T-helper 1 cell treated with Interleukin-12 subunit alpha and Interleukin-12 subunit beta and Interleukin-4 antibody, amounts not matched to agents 30 μg/mL and 1 μg/mL, for 36 hours (primary cell): ENCODE data around the gene RICTOR.
"Not testable (repeated sequence)": the region's sequence is repeated elsewhere in the genome, so short reads cannot be mapped to it uniquely, and the experiment has no call there.

Source experiments
- H3K27ac Mint-ChIP-seq: one replicate; pipeline ENCODE4 v1.8.0; 2021; ENCODE audit warnings: mild to moderate bottlenecking, mixed read lengths
- H3K27me3 Mint-ChIP-seq: one replicate; pipeline ENCODE4 v1.8.0; 2021; ENCODE audit warnings: low read depth, mixed read lengths
- H3K36me3 Mint-ChIP-seq: one replicate; pipeline ENCODE4 v1.8.0; 2021; ENCODE audit warnings: low read depth, mixed read lengths
- H3K4me1 Mint-ChIP-seq: one replicate; pipeline ENCODE4 v1.8.0; 2021; ENCODE audit warnings: low read depth, mixed read lengths
- H3K4me3 Mint-ChIP-seq: one replicate; pipeline ENCODE4 v1.8.0; 2021; ENCODE audit warnings: mild to moderate bottlenecking, moderate library complexity, mixed read lengths
- H3K9me3 Mint-ChIP-seq: one replicate; pipeline ENCODE4 v1.8.0; 2021; ENCODE audit warnings: mixed read lengths

The RICTOR gene

GRCh38 chr5:38989974-38990719 lies 84.1 kb downstream of the RICTOR start:
- not testable (repeated sequence) for H3K27me3 Mint-ChIP-seq, H3K4me1 Mint-ChIP-seq, H3K4me3 Mint-ChIP-seq, H3K27ac Mint-ChIP-seq
- Mint-ChIP-seq H3K36me3 (peaks cover 61% of the 10 kb centered on the region), H3K9me3 (peaks cover 31% of the 10 kb centered on the region)

- no peaks in the 10 kb centered on the region for H3K27me3 Mint-ChIP-seq
- peaks cover 2% of the 10 kb centered on the region for H3K4me1 Mint-ChIP-seq
- peaks cover 47% of the 10 kb centered on the region for H3K36me3 Mint-ChIP-seq
- no peak overlapping the region for H3K27ac Mint-ChIP-seq
- no peak overlapping the region for H3K4me3 Mint-ChIP-seq
- H3K9me3 Mint-ChIP-seq: peaks cover 31% of the 10 kb centered on the region
Measured at GRCh38 chr5:38985909-38986452, 88.2 kb downstream of the RICTOR start.

GRCh38 chr5:38979535-38979934 lies 94.7 kb downstream of the RICTOR start:
- Mint-ChIP-seq H3K9me3 (no peaks in the 10 kb centered on the region), H3K4me3 (no peak overlapping the region), H3K36me3 (peaks cover 27% of the 10 kb centered on the region), H3K27me3 (no peaks in the 10 kb centered on the region), H3K27ac (no peak overlapping the region), H3K4me1 (no peaks in the 10 kb centered on the region)

- no peak overlapping the region for H3K4me3 Mint-ChIP-seq
- no peak overlapping the region for H3K27ac Mint-ChIP-seq
- H3K9me3 Mint-ChIP-seq: no peaks in the 10 kb centered on the region
- peaks cover 28% of the 10 kb centered on the region for H3K36me3 Mint-ChIP-seq
- no peaks in the 10 kb centered on the region for H3K4me1 Mint-ChIP-seq
- H3K27me3 Mint-ChIP-seq: no peaks in the 10 kb centered on the region
Measured at GRCh38 chr5:38978036-38978435, 96.2 kb downstream of the RICTOR start.

- no peak overlapping the region for H3K4me3 Mint-ChIP-seq
- no peaks in the 10 kb centered on the region for H3K4me1 Mint-ChIP-seq
- H3K27me3 Mint-ChIP-seq: no peaks in the 10 kb centered on the region
- H3K36me3 Mint-ChIP-seq: peaks cover 9% of the 10 kb centered on the region
- H3K9me3 Mint-ChIP-seq: no peaks in the 10 kb centered on the region
- H3K27ac Mint-ChIP-seq: no peak overlapping the region
Measured at GRCh38 chr5:38968665-38969064, 105.5 kb downstream of the RICTOR start.

GRCh38 chr5:38961691-38962090 lies 112.5 kb downstream of the RICTOR start:
- H3K36me3 Mint-ChIP-seq: peaks cover 24% of the 10 kb centered on the region
- H3K27ac Mint-ChIP-seq: no peak overlapping the region
- H3K4me1 Mint-ChIP-seq: no peaks in the 10 kb centered on the region
- no peak overlapping the region for H3K4me3 Mint-ChIP-seq
- no peaks in the 10 kb centered on the region for H3K27me3 Mint-ChIP-seq
- no peaks in the 10 kb centered on the region for H3K9me3 Mint-ChIP-seq

- Mint-ChIP-seq H3K9me3 (no peaks in the 10 kb centered on the region), H3K36me3 (peaks cover 45% of the 10 kb centered on the region), H3K4me1 (no peaks in the 10 kb centered on the region), H3K27ac (no peak overlapping the region), H3K4me3 (no peak overlapping the region), H3K27me3 (no peaks in the 10 kb centered on the region)
Measured at GRCh38 chr5:38953426-38954012, 120.7 kb downstream of the RICTOR start.

- Mint-ChIP-seq H3K4me1 (peaks cover 8% of the 10 kb centered on the region), H3K27ac (no peak overlapping the region), H3K36me3 (peaks cover 45% of the 10 kb centered on the region), H3K27me3 (no peaks in the 10 kb centered on the region), H3K4me3 (no peak overlapping the region), H3K9me3 (no peaks in the 10 kb centered on the region)
Measured at GRCh38 chr5:38948501-38948900, 125.7 kb downstream of the RICTOR start.

GRCh38 chr5:38944282-38944681 lies 129.9 kb downstream of the RICTOR start:
- Mint-ChIP-seq H3K36me3 (peaks cover 34% of the 10 kb centered on the region), H3K27me3 (no peaks in the 10 kb centered on the region), H3K4me1 (peaks cover 11% of the 10 kb centered on the region), H3K27ac (no peak overlapping the region), H3K4me3 (no peak overlapping the region), H3K9me3 (no peaks in the 10 kb centered on the region)

- no peaks in the 10 kb centered on the region for H3K27me3 Mint-ChIP-seq
- H3K27ac Mint-ChIP-seq: no peak overlapping the region
- H3K4me1 Mint-ChIP-seq: peaks cover 11% of the 10 kb centered on the region
- H3K36me3 Mint-ChIP-seq: peaks cover 34% of the 10 kb centered on the region
- no peaks in the 10 kb centered on the region for H3K9me3 Mint-ChIP-seq
- H3K4me3 Mint-ChIP-seq: no peak overlapping the region
Measured at GRCh38 chr5:38941912-38942311, 132.3 kb downstream of the RICTOR start.

- Mint-ChIP-seq H3K36me3 (peaks cover 27% of the 10 kb centered on the region), H3K4me3 (no peak overlapping the region), H3K4me1 (peaks cover 5% of the 10 kb centered on the region), H3K27ac (no peak overlapping the region), H3K27me3 (no peaks in the 10 kb centered on the region), H3K9me3 (no peaks in the 10 kb centered on the region)
Measured at GRCh38 chr5:38940230-38940858, 133.9 kb downstream of the RICTOR start.

- Mint-ChIP-seq H3K4me3 (no peak overlapping the region), H3K27me3 (no peaks in the 10 kb centered on the region), H3K27ac (no peak overlapping the region), H3K9me3 (no peaks in the 10 kb centered on the region), H3K4me1 (peaks cover 3% of the 10 kb centered on the region), H3K36me3 (peaks cover 22% of the 10 kb centered on the region)
Measured at GRCh38 chr5:38938973-38939372, 135.2 kb downstream of the RICTOR start.

- Mint-ChIP-seq H3K9me3 (no peaks in the 10 kb centered on the region), H3K36me3 (peaks cover 22% of the 10 kb centered on the region), H3K27ac (no peak overlapping the region), H3K4me1 (peaks cover 3% of the 10 kb centered on the region), H3K27me3 (no peaks in the 10 kb centered on the region), H3K4me3 (no peak overlapping the region)
Measured at GRCh38 chr5:38938424-38938823, 135.8 kb downstream of the RICTOR start.

GRCh38 chr5:38936269-38936668 lies 137.9 kb downstream of the RICTOR start:
- Mint-ChIP-seq H3K36me3 (peaks cover 17% of the 10 kb centered on the region), H3K9me3 (no peaks in the 10 kb centered on the region), H3K27me3 (no peaks in the 10 kb centered on the region), H3K4me3 (no peak overlapping the region), H3K4me1 (no peaks in the 10 kb centered on the region), H3K27ac (no peak overlapping the region)

- peaks cover 14% of the 10 kb centered on the region for H3K36me3 Mint-ChIP-seq
- H3K27ac Mint-ChIP-seq: no peak overlapping the region
- no peak overlapping the region for H3K4me3 Mint-ChIP-seq
- no peaks in the 10 kb centered on the region for H3K27me3 Mint-ChIP-seq
- H3K4me1 Mint-ChIP-seq: no peaks in the 10 kb centered on the region
- H3K9me3 Mint-ChIP-seq: no peaks in the 10 kb centered on the region
Measured at GRCh38 chr5:38935437-38935836, 138.8 kb downstream of the RICTOR start.
